Left lung (tissue), 10 donors: ENCODE results near the gene TMED10. TPM values are rescaled to one million over a fixed set of nuclear protein-coding genes. Genes with fewer than 3 reads are reported as not detected.

Experiments used
- ATAC-seq: fragments of 200-7000 bp; cut with Tn5 transposase; one replicate; pipeline ENCODE4 v1.9.1; 2020; ENCODE audit warnings: moderate library complexity
- DNase-seq, 4 donors: peaks; one replicate each; pipeline ENCODE4 v3.0.0-alpha.2; 2013 to 2020
- H3K27ac ChIP-seq, 2 donors: fragments of 200-600 bp; sonication (generic) in 1 of 2; one replicate each; pipeline versions ENCODE4 v1.5.0 to v1.8.0; 2020 to 2021
- H3K27me3 ChIP-seq, 2 donors: fragments of 200-600 bp; sonication (generic) in 1 of 2; one replicate each; pipeline versions ENCODE4 v1.5.0 to v1.8.0; 2020 to 2021
- H3K36me3 ChIP-seq, 2 donors: fragments of 200-600 bp; sonication (generic) in 1 of 2; one replicate each; pipeline versions ENCODE4 v1.5.0 to v1.8.0; 2020 to 2021
- H3K4me1 ChIP-seq, 2 donors: fragments of 200-600 bp; one replicate each; pipeline ENCODE4 v1.8.0; 2021
- H3K4me3 ChIP-seq, 2 donors: fragments of 200-600 bp; sonication (generic) in 1 of 2; one replicate each; pipeline versions ENCODE4 v1.5.0 to v1.8.0; 2020 to 2021; ENCODE audit warnings: mild to moderate bottlenecking in 1 of 2
- H3K9me3 ChIP-seq, 2 donors: fragments of 200-600 bp; sonication (generic) in 1 of 2; one replicate each; pipeline versions ENCODE4 v1.5.0 to v1.8.0; 2020 to 2021
- intact Hi-C, 2 donors: fragments of 100-400 bp; cut with DNase I; formaldehyde crosslinking; loops; one replicate each; pipeline versions ENCODE4 v1.11.2 to v1.14.2; 2022
- polyA plus RNA-seq, 6 donors: library from polyadenylated mRNA; unstranded; fragments of 120-200 nt; gene quantifications; one replicate each; pipeline ENCODE4 v1.2.1, GENCODE V29; 2013; ENCODE audit not compliant: insufficient read length in 6 of 6
- total RNA-seq, 2 donors: library from RNA; stranded (reverse); fragmentation: NEBNext Ultra II Directional; extraction: Animal tissue kit (Norgen Biotek cat#: 25700); gene quantifications; one replicate each; pipeline ENCODE4 v1.2.1, GENCODE V29; 2021
- TF ChIP-seq, protein P1 (sequence below), 2 donors: fragments of 200-600 bp; sonication (generic) in 1 of 2; IDR thresholded peaks; one replicate each; pipeline versions ENCODE4 v1.5.0 to v1.8.0; 2021; ENCODE audit warnings: antibody characterized with exemption in 2 of 2
- donor health status: DM: no; HTN: yes; CAD: no.
- donor health status: DM: no; HTN: no; CAD: no.

Gene TMED10
- total and polyA plus RNA-seq, 8 donors: 171 to 391 (median 197) TPM

DNA sequence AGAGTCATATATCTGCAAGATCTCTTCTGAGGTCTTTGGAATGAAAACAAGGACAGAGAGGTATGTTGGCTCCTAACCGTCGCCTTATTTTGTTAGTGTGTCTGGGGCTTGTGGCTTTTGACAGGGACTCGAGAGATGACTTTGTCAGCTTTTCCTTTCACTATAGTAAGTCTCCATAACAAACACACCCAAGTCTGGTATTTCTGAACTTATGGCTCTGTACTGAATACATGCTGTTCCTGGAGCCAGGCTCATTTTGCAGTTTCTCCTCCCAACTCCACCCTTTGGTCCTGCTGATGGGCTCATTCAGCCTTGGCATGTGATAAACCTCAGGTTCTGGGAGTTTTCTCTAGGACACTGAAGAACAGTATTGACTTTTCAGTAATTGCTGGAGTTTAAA is 27.7 kb upstream of the TMED10 start:
- DNase-seq: no peak
- TF ChIP-seq, protein P1, sequence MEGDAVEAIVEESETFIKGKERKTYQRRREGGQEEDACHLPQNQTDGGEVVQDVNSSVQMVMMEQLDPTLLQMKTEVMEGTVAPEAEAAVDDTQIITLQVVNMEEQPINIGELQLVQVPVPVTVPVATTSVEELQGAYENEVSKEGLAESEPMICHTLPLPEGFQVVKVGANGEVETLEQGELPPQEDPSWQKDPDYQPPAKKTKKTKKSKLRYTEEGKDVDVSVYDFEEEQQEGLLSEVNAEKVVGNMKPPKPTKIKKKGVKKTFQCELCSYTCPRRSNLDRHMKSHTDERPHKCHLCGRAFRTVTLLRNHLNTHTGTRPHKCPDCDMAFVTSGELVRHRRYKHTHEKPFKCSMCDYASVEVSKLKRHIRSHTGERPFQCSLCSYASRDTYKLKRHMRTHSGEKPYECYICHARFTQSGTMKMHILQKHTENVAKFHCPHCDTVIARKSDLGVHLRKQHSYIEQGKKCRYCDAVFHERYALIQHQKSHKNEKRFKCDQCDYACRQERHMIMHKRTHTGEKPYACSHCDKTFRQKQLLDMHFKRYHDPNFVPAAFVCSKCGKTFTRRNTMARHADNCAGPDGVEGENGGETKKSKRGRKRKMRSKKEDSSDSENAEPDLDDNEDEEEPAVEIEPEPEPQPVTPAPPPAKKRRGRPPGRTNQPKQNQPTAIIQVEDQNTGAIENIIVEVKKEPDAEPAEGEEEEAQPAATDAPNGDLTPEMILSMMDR (IDR thresholded peaks at IDR 0.05): no peak
- Histone ChIP-seq H3K27ac (no peak overlapping the region), H3K27me3 (no peaks in the 10 kb centered on the region), H3K9me3 (no peaks in the 10 kb centered on the region), H3K4me3 (no peak overlapping the region), H3K36me3 (no peaks in the 10 kb centered on the region), H3K4me1 (peaks cover 0 to 14% of the 10 kb centered on the region in 2 donors)
- peak; percentile 51 for ATAC-seq
- intact Hi-C loops: no loop called here

DNA sequence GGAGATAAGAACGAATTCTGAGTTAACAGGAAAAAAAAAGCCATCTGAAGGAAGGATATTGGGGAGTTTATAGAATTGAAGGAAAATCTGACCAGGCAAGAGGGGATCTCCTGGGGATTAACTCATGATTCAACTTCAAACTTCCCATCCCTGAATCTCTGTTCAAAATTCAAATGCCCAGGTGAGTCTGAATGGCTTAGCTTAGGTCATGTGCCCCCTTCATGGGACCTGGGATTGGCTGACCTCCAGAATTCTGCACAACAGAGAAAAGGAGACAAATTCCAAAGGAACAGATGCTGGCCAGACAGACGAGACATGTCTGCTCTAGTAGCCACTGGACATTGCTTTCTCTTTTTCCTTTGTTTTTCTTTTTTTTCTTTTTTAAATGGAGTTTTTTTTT is 26.2 kb upstream of the TMED10 start:
- Histone ChIP-seq H3K27ac (no peak overlapping the region), H3K4me1 (peaks cover 8 to 14% of the 10 kb centered on the region in 2 donors), H3K27me3 (no peaks in the 10 kb centered on the region), H3K9me3 (no peaks in the 10 kb centered on the region), H3K36me3 (no peaks in the 10 kb centered on the region), H3K4me3 (no peak overlapping the region)
- TF ChIP-seq, protein P1 (IDR thresholded peaks at IDR 0.05): no peak
- intact Hi-C loops: no loop called here
- ATAC-seq (no peak), DNase-seq (no peak)

DNA sequence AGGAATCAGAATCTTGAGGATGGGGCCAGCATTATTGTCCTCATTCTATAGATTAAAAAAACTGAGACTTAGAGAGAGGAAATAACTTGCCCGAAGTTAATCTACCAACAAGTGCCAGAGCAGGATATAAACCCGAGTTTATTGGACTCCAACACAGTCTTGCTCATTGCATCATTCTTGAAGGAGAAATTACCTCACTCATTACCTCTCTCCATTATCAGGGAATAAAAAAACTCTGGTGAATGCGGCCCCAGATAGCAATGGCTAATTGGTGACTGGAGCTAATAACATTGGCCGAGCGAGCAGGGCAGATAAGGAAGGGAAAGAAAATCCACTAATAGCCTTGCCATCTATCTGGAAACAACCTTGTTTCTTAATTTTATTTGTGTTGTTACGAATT is 24.7 kb upstream of the TMED10 start:
- TF ChIP-seq, protein P1 (IDR thresholded peaks at IDR 0.05): no peak
- Histone ChIP-seq H3K27me3 (no peaks in the 10 kb centered on the region), H3K4me3 (no peak overlapping the region), H3K36me3 (no peaks in the 10 kb centered on the region), H3K27ac (peak overlapping the region in 1 of 2 donors; percentile 30), H3K9me3 (no peaks in the 10 kb centered on the region), H3K4me1 (peaks cover 16 to 25% of the 10 kb centered on the region in 2 donors)
- intact Hi-C loops: no loop called here
- ATAC-seq (no peak), DNase-seq (no peak)

DNA sequence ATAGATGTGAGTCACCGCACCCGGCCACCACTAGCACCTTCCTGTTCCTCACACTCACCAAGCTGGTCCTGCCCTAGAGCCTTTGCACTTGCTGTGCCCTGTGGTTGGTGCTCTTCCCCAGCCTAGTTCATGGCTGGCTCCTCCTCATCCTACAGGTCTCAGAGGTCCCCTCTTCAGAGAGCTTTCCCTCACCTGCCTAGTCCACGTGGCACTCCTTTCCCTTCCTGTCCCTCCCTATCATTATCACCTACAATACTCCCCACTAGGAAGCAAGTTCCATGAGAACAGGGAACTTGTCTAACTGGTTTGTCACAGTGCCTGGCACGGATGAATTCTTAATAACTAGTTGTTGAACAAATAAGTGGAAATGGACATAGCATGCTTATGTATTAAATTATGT is 24.0 kb upstream of the TMED10 start:
- H3K9me3 ChIP-seq: no peaks in the 10 kb centered on the region
- H3K4me1 ChIP-seq: peaks cover 18 to 22% of the 10 kb centered on the region in 2 donors
- no peaks in the 10 kb centered on the region for H3K36me3 ChIP-seq
- peak in 3 of 4 donors; percentile 46 to 81 (median 80) for DNase-seq
- intact Hi-C loops: no loop called here
- ATAC-seq: peak; percentile 70
- TF ChIP-seq, protein P1 (IDR thresholded peaks at IDR 0.05): no peak
- no peaks in the 10 kb centered on the region for H3K27me3 ChIP-seq
- no peak overlapping the region for H3K4me3 ChIP-seq
- H3K27ac ChIP-seq: peak overlapping the region; percentile 30 to 42

DNA sequence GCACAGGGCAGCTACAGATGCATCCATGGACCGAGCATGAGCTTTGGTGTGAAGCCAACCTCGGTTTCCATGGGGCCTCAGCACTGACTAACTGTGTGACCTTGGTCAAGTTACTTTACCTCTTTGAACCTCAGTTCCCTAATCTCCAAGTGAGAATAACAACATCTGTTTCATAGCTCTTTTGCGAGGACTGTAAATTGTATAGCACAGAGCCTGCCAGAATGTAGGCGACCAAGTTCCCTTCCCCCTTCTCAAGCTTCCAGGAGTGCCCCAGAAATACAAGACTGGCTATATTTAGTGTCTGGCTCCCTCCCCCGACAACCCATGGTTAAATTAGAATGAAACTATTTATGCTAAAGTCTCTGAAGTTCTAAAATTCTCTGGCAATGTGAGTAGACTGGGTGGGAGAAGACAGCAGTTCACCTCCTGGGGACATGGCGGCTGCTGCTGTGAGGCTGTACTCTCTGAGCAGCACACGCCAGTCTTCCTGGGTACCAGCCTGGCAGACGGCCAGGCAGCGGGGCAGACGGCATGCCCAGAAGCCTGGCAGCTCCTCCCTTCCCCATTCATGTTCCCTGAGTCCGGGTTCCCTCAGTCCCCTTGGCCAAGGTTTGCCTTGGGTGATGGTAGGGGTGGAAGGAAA is 22.0 kb upstream of the TMED10 start:
- ATAC-seq: no peak
- intact Hi-C loops: no loop called here
- Histone ChIP-seq H3K4me1 (peaks cover 17 to 18% of the 10 kb centered on the region in 2 donors), H3K27me3 (no peaks in the 10 kb centered on the region), H3K36me3 (no peaks in the 10 kb centered on the region), H3K27ac (no peak overlapping the region), H3K9me3 (no peaks in the 10 kb centered on the region), H3K4me3 (no peak overlapping the region)
- DNase-seq: no peak
- TF ChIP-seq, protein P1 (IDR thresholded peaks at IDR 0.05): no peak
